ENCODE results near the gene KRT38. TPM values are rescaled to one million over a fixed set of nuclear protein-coding genes. Genes with fewer than 3 reads are reported as not detected.

KRT38 gene
- total RNA-seq, 1 donor from 2014 or later: not detected

GRCh38 chr17:41444186-41444585, 3.4 kb upstream of the KRT38 start:
- no peaks in the 10 kb centered on the region for H3K36me3 ChIP-seq
- no peak for TF ChIP-seq CTCF (IDR thresholded peaks at IDR 0.05)
- no peak overlapping the region for H3K27ac ChIP-seq
- H3K4me1 ChIP-seq: no peaks in the 10 kb centered on the region
- ATAC-seq (no peak), DNase-seq (no peak)
- intact Hi-C loops (cut with DNase I): no loop called here
- peaks cover 6% of the 10 kb centered on the region for H3K27me3 ChIP-seq (ENCODE audit: low read depth)
- H3K4me3 ChIP-seq: no peak overlapping the region
- no peaks in the 10 kb centered on the region for H3K9me3 ChIP-seq

GRCh38 chr17:41442739-41443138, 2.0 kb upstream of the KRT38 start:
- intact Hi-C loops (cut with DNase I): no loop called here
- peaks cover 6% of the 10 kb centered on the region for H3K27me3 ChIP-seq (ENCODE audit: low read depth)
- H3K36me3 ChIP-seq: no peaks in the 10 kb centered on the region
- H3K4me1 ChIP-seq: no peaks in the 10 kb centered on the region
- no peak overlapping the region for H3K4me3 ChIP-seq
- H3K27ac ChIP-seq: no peak overlapping the region
- TF ChIP-seq CTCF (IDR thresholded peaks at IDR 0.05): no peak
- ATAC-seq: no peak
- DNase-seq: no peak
- H3K9me3 ChIP-seq: no peaks in the 10 kb centered on the region

GRCh38 chr17:41439375-41439774, 1.4 kb downstream of the KRT38 start:
- DNase-seq: no peak
- no peak overlapping the region for H3K4me3 ChIP-seq
- ATAC-seq: no peak
- intact Hi-C loops (cut with DNase I): no loop called here
- no peaks in the 10 kb centered on the region for H3K9me3 ChIP-seq
- H3K36me3 ChIP-seq: no peaks in the 10 kb centered on the region
- H3K4me1 ChIP-seq: no peaks in the 10 kb centered on the region
- H3K27me3 ChIP-seq (ENCODE audit: low read depth): peaks cover 6% of the 10 kb centered on the region
- H3K27ac ChIP-seq: no peak overlapping the region
- no peak for TF ChIP-seq CTCF (IDR thresholded peaks at IDR 0.05)

- no peak for TF ChIP-seq CTCF (IDR thresholded peaks at IDR 0.05)
- intact Hi-C loops (cut with DNase I): no loop called here
Measured at GRCh38 chr17:41437769-41438168, 3.0 kb downstream of the KRT38 start.

GRCh38 chr17:41437254-41437653, 3.5 kb downstream of the KRT38 start:
- no peak for DNase-seq
- intact Hi-C loops (cut with DNase I): no loop called here
- no peaks in the 10 kb centered on the region for H3K36me3 ChIP-seq

More at GRCh38 chr17:41437769-41438168, 3.0 kb downstream of the KRT38 start:
- Histone ChIP-seq H3K27me3 (ENCODE audit: low read depth) (peaks cover 1% of the 10 kb centered on the region), H3K9me3 (no peaks in the 10 kb centered on the region), H3K4me3 (no peak overlapping the region), H3K27ac (no peak overlapping the region), H3K36me3 (no peaks in the 10 kb centered on the region), H3K4me1 (no peaks in the 10 kb centered on the region)
- DNase-seq (no peak), ATAC-seq (no peak)

More at GRCh38 chr17:41437254-41437653, 3.5 kb downstream of the KRT38 start:
- Histone ChIP-seq H3K27me3 (ENCODE audit: low read depth) (no peaks in the 10 kb centered on the region), H3K4me1 (no peaks in the 10 kb centered on the region), H3K9me3 (no peaks in the 10 kb centered on the region), H3K4me3 (no peak overlapping the region), H3K27ac (no peak overlapping the region)
- no peak for TF ChIP-seq CTCF (IDR thresholded peaks at IDR 0.05)
- no peak for ATAC-seq
